HEK293 (cell line): Measurements from ENCODE around the gene CDK17.

ENCODE experiments used
- AEBP2 ChIP-seq: fragments of 450-650 bp; formaldehyde crosslinking; IDR thresholded peaks from 2 replicates; pipeline ENCODE4 v1.5.1; 2016; ENCODE audit warnings: missing biosample characterization, missing genetic modification characterization, borderline replicate concordance
- BCL6B ChIP-seq: fragments of 450-650 bp; formaldehyde crosslinking; IDR thresholded peaks from 2 replicates; pipeline ENCODE4 v1.5.1; 2017; ENCODE audit warnings: missing biosample characterization, missing genetic modification characterization
- FEZF1 ChIP-seq: fragments of 450-650 bp; formaldehyde crosslinking; IDR thresholded peaks from 2 replicates; pipeline ENCODE4 v1.5.1; 2016; ENCODE audit warnings: missing biosample characterization, missing genetic modification characterization
- GFI1B ChIP-seq: fragments of 450-650 bp; formaldehyde crosslinking; IDR thresholded peaks from 2 replicates; pipeline ENCODE4 v1.5.1; 2016; ENCODE audit warnings: missing biosample characterization, missing genetic modification characterization
- IKZF3 ChIP-seq: fragments of 450-650 bp; IDR thresholded peaks from 2 replicates; pipeline ENCODE4 v1.5.0; 2018; ENCODE audit warnings: missing biosample characterization, mild to moderate bottlenecking, missing genetic modification characterization, moderate library complexity
- KLF10 ChIP-seq: fragments of 450-650 bp; IDR thresholded peaks from 2 replicates; pipeline ENCODE4 v1.5.1; 2018; ENCODE audit warnings: missing biosample characterization, mild to moderate bottlenecking, missing genetic modification characterization
- OSR2 ChIP-seq: fragments of 450-650 bp; formaldehyde crosslinking; IDR thresholded peaks from 2 replicates; pipeline ENCODE4 v1.5.1; 2016; ENCODE audit warnings: missing biosample characterization, missing genetic modification characterization
- PRDM6 ChIP-seq: fragments of 450-650 bp; formaldehyde crosslinking; IDR thresholded peaks from 2 replicates; pipeline ENCODE4 v1.5.1; 2017; ENCODE audit warnings: missing biosample characterization, missing genetic modification characterization
- SALL2 ChIP-seq: fragments of 450-650 bp; formaldehyde crosslinking; IDR thresholded peaks from 2 replicates; pipeline ENCODE4 v1.5.0; 2017; ENCODE audit warnings: missing biosample characterization, mild to moderate bottlenecking, missing genetic modification characterization, borderline replicate concordance
- SCRT2 ChIP-seq: fragments of 450-650 bp; formaldehyde crosslinking; IDR thresholded peaks from 2 replicates; pipeline ENCODE4 v1.5.1; 2016; ENCODE audit warnings: missing biosample characterization, missing genetic modification characterization
- ZEB2 ChIP-seq: fragments of 450-650 bp; formaldehyde crosslinking; IDR thresholded peaks from 2 replicates; pipeline ENCODE4 v1.5.1; 2016; ENCODE audit warnings: missing biosample characterization, missing genetic modification characterization
- ZFP69B ChIP-seq: fragments of 450-650 bp; formaldehyde crosslinking; IDR thresholded peaks from 2 replicates; pipeline ENCODE4 v1.5.1; 2016; ENCODE audit warnings: missing biosample characterization, missing genetic modification characterization
- ZNF19 ChIP-seq: fragments of 450-650 bp; formaldehyde crosslinking; IDR thresholded peaks from 2 replicates; pipeline ENCODE4; 2016; ENCODE audit warnings: missing biosample characterization, missing genetic modification characterization, low read depth
- ZNF223 ChIP-seq: fragments of 450-650 bp; formaldehyde crosslinking; IDR thresholded peaks from 2 replicates; pipeline ENCODE4 v1.5.1; 2016; ENCODE audit warnings: missing biosample characterization, missing genetic modification characterization
- ZNF292 ChIP-seq: fragments of 450-650 bp; formaldehyde crosslinking; IDR thresholded peaks from 2 replicates; pipeline ENCODE4 v1.5.1; 2016; ENCODE audit warnings: low read depth, missing biosample characterization, missing genetic modification characterization, borderline replicate concordance
- ZNF324 ChIP-seq: fragments of 450-650 bp; formaldehyde crosslinking; IDR thresholded peaks from 2 replicates; pipeline ENCODE4 v1.5.1; 2016; ENCODE audit warnings: missing biosample characterization, missing genetic modification characterization
- ZNF350 ChIP-seq: fragments of 450-650 bp; formaldehyde crosslinking; IDR thresholded peaks from 2 replicates; pipeline ENCODE4 v1.5.0; 2017; ENCODE audit warnings: missing biosample characterization, mild to moderate bottlenecking, missing genetic modification characterization
- ZNF391 ChIP-seq: fragments of 450-650 bp; formaldehyde crosslinking; IDR thresholded peaks from 2 replicates; pipeline ENCODE4 v1.5.1; 2016; ENCODE audit warnings: low read depth, missing biosample characterization, missing genetic modification characterization, borderline replicate concordance
- ZNF394 ChIP-seq: fragments of 450-650 bp; formaldehyde crosslinking; IDR thresholded peaks from 2 replicates; pipeline ENCODE4 v1.5.1; 2016; ENCODE audit warnings: missing biosample characterization, missing genetic modification characterization, mild to moderate bottlenecking, moderate library complexity, borderline replicate concordance
- ZNF404 ChIP-seq: fragments of 450-650 bp; formaldehyde crosslinking; IDR thresholded peaks from 2 replicates; pipeline ENCODE4 v1.5.1; 2017; ENCODE audit warnings: missing biosample characterization, missing genetic modification characterization
- ZNF513 ChIP-seq: fragments of 450-650 bp; IDR thresholded peaks from 2 replicates; pipeline ENCODE4 v1.5.1; 2018; ENCODE audit warnings: missing biosample characterization, missing genetic modification characterization
- ZNF514 ChIP-seq: fragments of 450-650 bp; formaldehyde crosslinking; IDR thresholded peaks from 2 replicates; pipeline ENCODE4 v1.5.1; 2016; ENCODE audit warnings: missing biosample characterization, missing genetic modification characterization
- ZNF521 ChIP-seq: fragments of 450-650 bp; formaldehyde crosslinking; IDR thresholded peaks from 2 replicates; pipeline ENCODE4 v1.5.1; 2017; ENCODE audit warnings: missing biosample characterization, mild to moderate bottlenecking, missing genetic modification characterization
- ZNF529 ChIP-seq: fragments of 450-650 bp; formaldehyde crosslinking; IDR thresholded peaks from 2 replicates; pipeline ENCODE4 v1.5.1; 2017; ENCODE audit warnings: missing genetic modification characterization, missing biosample characterization; ENCODE audit not compliant: insufficient replicate concordance
- ZNF561 ChIP-seq: fragments of 450-650 bp; IDR thresholded peaks from 2 replicates; pipeline ENCODE4 v1.5.1; 2018; ENCODE audit warnings: missing biosample characterization, missing genetic modification characterization, borderline replicate concordance
- ZNF600 ChIP-seq: fragments of 450-650 bp; formaldehyde crosslinking; IDR thresholded peaks from 2 replicates; pipeline ENCODE4 v1.5.1; 2016; ENCODE audit warnings: missing biosample characterization, missing genetic modification characterization
- ZNF610 ChIP-seq: fragments of 450-650 bp; formaldehyde crosslinking; IDR thresholded peaks from 2 replicates; pipeline ENCODE4 v1.5.1; 2016; ENCODE audit warnings: missing biosample characterization, missing genetic modification characterization, borderline replicate concordance
- ZNF629 ChIP-seq: fragments of 450-650 bp; formaldehyde crosslinking; IDR thresholded peaks from 2 replicates; pipeline ENCODE4 v1.5.1; 2017; ENCODE audit warnings: missing biosample characterization, missing genetic modification characterization
- ZNF645 ChIP-seq: fragments of 450-650 bp; formaldehyde crosslinking; IDR thresholded peaks from 2 replicates; pipeline ENCODE4; 2016; ENCODE audit warnings: missing biosample characterization, missing genetic modification characterization
- ZNF660 ChIP-seq: fragments of 450-650 bp; IDR thresholded peaks from 2 replicates; pipeline ENCODE4 v1.5.1; 2018; ENCODE audit warnings: missing biosample characterization, mild to moderate bottlenecking, missing genetic modification characterization
- ZNF670 ChIP-seq: fragments of 450-650 bp; formaldehyde crosslinking; IDR thresholded peaks from 2 replicates; pipeline ENCODE4 v1.5.1; 2016; ENCODE audit warnings: missing biosample characterization, missing genetic modification characterization, low read depth
- ZNF837 ChIP-seq: fragments of 450-650 bp; formaldehyde crosslinking; IDR thresholded peaks from 2 replicates; pipeline ENCODE4 v1.5.1; 2016; ENCODE audit warnings: missing biosample characterization, missing genetic modification characterization
- ZSCAN16 ChIP-seq: fragments of 450-650 bp; formaldehyde crosslinking; IDR thresholded peaks from 2 replicates; pipeline ENCODE4 v1.5.1; 2016; ENCODE audit warnings: missing biosample characterization, missing genetic modification characterization

The CDK17 gene

GRCh38 chr12:96401076-96401871 is 1.0 kb upstream of the CDK17 start (continued):
- TF ChIP-seq ZNF521 (tag by site-specific recombination) (no peak), ZNF391 (no peak), ZNF223 (tag by site-specific recombination) (no peak), ZNF600 (tag by site-specific recombination) (no peak), ZNF629 (peak; percentile 61), IKZF3 (peak; percentile 60; the same call in 1 of the 2 replicates), ZNF610 (no peak), ZNF324 (tag by site-specific recombination) (no peak), AEBP2 (no peak), ZNF561 (tag by site-specific recombination) (no peak), ZNF513 (tag by site-specific recombination) (no peak), ZNF514 (no peak), ZFP69B (tag by site-specific recombination) (no peak), ZEB2 (peak; percentile 45), OSR2 (tag by site-specific recombination) (0 out of 2 replicates have a peak, but pooled peaks have one; percentile 35), ZNF292 (tag by site-specific recombination) (no peak), ZNF394 (tag by site-specific recombination) (no peak), KLF10 (tag by site-specific recombination) (0 out of 2 replicates have a peak, but pooled peaks have one; percentile 13), ZNF837 (tag by site-specific recombination) (no peak), ZNF645 (tag by site-specific recombination) (no peak), ZNF660 (tag by site-specific recombination) (0 out of 2 replicates have a peak, but pooled peaks have one; percentile 38), BCL6B (no peak), PRDM6 (peak; percentile 93), SALL2 (no peak), ZNF404 (tag by site-specific recombination) (no peak), ZNF19 (no peak), FEZF1 (tag by site-specific recombination) (peak; percentile 60), ZNF670 (tag by site-specific recombination) (no peak), SCRT2 (0 out of 2 replicates have a peak, but pooled peaks have one; percentile 48), ZNF350 (no peak), ZNF529 (no peak), ZSCAN16 (tag by site-specific recombination) (no peak), GFI1B (tag by site-specific recombination) (no peak)
